Measurements from ENCODE around the gene FAM151B. TPM values are rescaled to one million over a fixed set of nuclear protein-coding genes. Genes with fewer than 3 reads are reported as not detected.

Gene FAM151B
- total and polyA plus RNA-seq, 3 experiments from 2014 or later, result 0.18 to 0.24 TPM; not detected in 1

GRCh38 chr5:80566711-80567259 is 78.9 kb downstream of the FAM151B start:
- peaks cover 13% of the 10 kb centered on the region for H3K27me3 ChIP-seq (ENCODE audit: insufficient read depth, low read length, poor library complexity, severe bottlenecking)
- ChIA-PET POLR2A (no interaction called here), CTCF (no interaction called here)
- no peaks in the 10 kb centered on the region for H3K36me3 Mint-ChIP-seq
- no peak overlapping the region for H3K4me3 Mint-ChIP-seq
- H3K4me1 ChIP-seq (ENCODE audit: insufficient read depth, low read length), result no peaks in the 10 kb centered on the region
- H3K4me3 ChIP-seq (ENCODE audit: low read length), result no peak overlapping the region
- peaks cover 24 to 52% of the 10 kb centered on the region in 2 donors for H3K27me3 Mint-ChIP-seq
- H3K36me3 ChIP-seq (ENCODE audit: insufficient read depth, low read length), result no peaks in the 10 kb centered on the region
- no peaks in the 10 kb centered on the region for H3K9me3 ChIP-seq (ENCODE audit: low read length)
- no peak for DNase-seq
- H3K27ac ChIP-seq (ENCODE audit: low read depth, low read length), result no peak overlapping the region
- peaks cover 6 to 8% (median 7%) of the 10 kb centered on the region in 3 donors for H3K4me1 Mint-ChIP-seq
- H3K27ac Mint-ChIP-seq, result peak overlapping the region in 1 of 8 donors; percentile 56
- H3K9me3 Mint-ChIP-seq, result no peaks in the 10 kb centered on the region

- no peak overlapping the region for H3K4me3 ChIP-seq (ENCODE audit: low read length)
- Mint-ChIP-seq H3K27me3 (peaks cover 37 to 64% of the 10 kb centered on the region in 2 donors), H3K4me3 (no peak overlapping the region), H3K9me3 (peaks cover 0 to 2% (median 0%) of the 10 kb centered on the region in 5 donors), H3K36me3 (no peaks in the 10 kb centered on the region), H3K27ac (no peak overlapping the region), H3K4me1 (peaks cover 6 to 8% (median 7%) of the 10 kb centered on the region in 3 donors)
- no peaks in the 10 kb centered on the region for H3K4me1 ChIP-seq (ENCODE audit: insufficient read depth, low read length)
- peaks cover 16% of the 10 kb centered on the region for H3K27me3 ChIP-seq (ENCODE audit: insufficient read depth, low read length, poor library complexity, severe bottlenecking)
- CTCF ChIA-PET, result no interaction called here
- H3K36me3 ChIP-seq (ENCODE audit: insufficient read depth, low read length), result no peaks in the 10 kb centered on the region
- POLR2A ChIA-PET, result no interaction called here
- H3K27ac ChIP-seq (ENCODE audit: low read depth, low read length), result no peak overlapping the region
- no peak for DNase-seq
- H3K9me3 ChIP-seq (ENCODE audit: low read length), result no peaks in the 10 kb centered on the region
Measured at GRCh38 chr5:80568251-80568650, 80.4 kb downstream of the FAM151B start.

- no peaks in the 10 kb centered on the region for H3K36me3 Mint-ChIP-seq
- Histone ChIP-seq H3K9me3 (ENCODE audit: low read length) (no peaks in the 10 kb centered on the region), H3K36me3 (ENCODE audit: insufficient read depth, low read length) (no peaks in the 10 kb centered on the region), H3K4me1 (ENCODE audit: insufficient read depth, low read length) (no peaks in the 10 kb centered on the region), H3K27me3 (ENCODE audit: insufficient read depth, low read length, poor library complexity, severe bottlenecking) (peaks cover 16% of the 10 kb centered on the region), H3K27ac (ENCODE audit: low read depth, low read length) (no peak overlapping the region), H3K4me3 (ENCODE audit: low read length) (no peak overlapping the region)
- H3K27me3 Mint-ChIP-seq, result peaks cover 39 to 70% of the 10 kb centered on the region in 2 donors
- ChIA-PET POLR2A (no interaction called here), CTCF (no interaction called here)
- peaks cover 0 to 2% (median 0%) of the 10 kb centered on the region in 5 donors for H3K9me3 Mint-ChIP-seq
- peaks cover 6 to 8% (median 7%) of the 10 kb centered on the region in 3 donors for H3K4me1 Mint-ChIP-seq
- H3K4me3 Mint-ChIP-seq, result no peak overlapping the region
- DNase-seq, result no peak
- H3K27ac Mint-ChIP-seq, result no peak overlapping the region
Measured at GRCh38 chr5:80569086-80569960, 81.4 kb downstream of the FAM151B start.

GRCh38 chr5:80569961-80570786 is 82.3 kb downstream of the FAM151B start, which contains the start of gene ANKRD34B:
Gene ANKRD34B (minus strand): TSS chr5:80570280. CDS start chr5:80560019, 10,261 bp downstream.
- H3K27ac Mint-ChIP-seq, result no peak within 1 kb of the TSS
- CTCF ChIA-PET, result no interaction called here

GRCh38 chr5:80573062-80573461 is 85.2 kb downstream of the FAM151B start:
- Mint-ChIP-seq H3K36me3 (no peaks in the 10 kb centered on the region), H3K9me3 (peaks cover 0 to 2% (median 0%) of the 10 kb centered on the region in 5 donors), H3K4me3 (no peak overlapping the region), H3K27me3 (peaks cover 40 to 68% of the 10 kb centered on the region in 2 donors), H3K4me1 (peaks cover 6 to 8% (median 7%) of the 10 kb centered on the region in 3 donors), H3K27ac (no peak overlapping the region)
- no peak overlapping the region for H3K27ac ChIP-seq (ENCODE audit: low read depth, low read length)
- H3K36me3 ChIP-seq (ENCODE audit: insufficient read depth, low read length), result no peaks in the 10 kb centered on the region
- no peak overlapping the region for H3K4me3 ChIP-seq (ENCODE audit: low read length)
- CTCF ChIA-PET, result no interaction called here
- POLR2A ChIA-PET, result no interaction called here
- no peaks in the 10 kb centered on the region for H3K4me1 ChIP-seq (ENCODE audit: insufficient read depth, low read length)
- no peaks in the 10 kb centered on the region for H3K9me3 ChIP-seq (ENCODE audit: low read length)
- H3K27me3 ChIP-seq (ENCODE audit: insufficient read depth, low read length, poor library complexity, severe bottlenecking), result peaks cover 11% of the 10 kb centered on the region
- DNase-seq, result no peak

More at GRCh38 chr5:80569961-80570786, 82.3 kb downstream of the FAM151B start, which contains the start of gene ANKRD34B:
- H3K9me3 ChIP-seq (ENCODE audit: low read length), result no peaks in the 10 kb centered on the region
- H3K4me1 ChIP-seq (ENCODE audit: insufficient read depth, low read length), result no peaks in the 10 kb centered on the region
- no peaks in the 10 kb centered on the region for H3K36me3 Mint-ChIP-seq
- no peak for DNase-seq
- H3K9me3 Mint-ChIP-seq, result peaks cover 0 to 2% (median 0%) of the 10 kb centered on the region in 5 donors
- no peaks in the 10 kb centered on the region for H3K36me3 ChIP-seq (ENCODE audit: insufficient read depth, low read length)
- H3K4me1 Mint-ChIP-seq, result peaks cover 6 to 8% (median 7%) of the 10 kb centered on the region in 3 donors
- H3K27ac ChIP-seq (ENCODE audit: low read depth, low read length), result no peak within 1 kb of the TSS
- POLR2A ChIA-PET, result no interaction called here
- no peak within 1 kb of the TSS for H3K4me3 ChIP-seq (ENCODE audit: low read length)
- peak within 1 kb of the TSS in 5 of 7 donors; percentile 55 to 77 (median 70) for H3K4me3 Mint-ChIP-seq
- H3K27me3 Mint-ChIP-seq, result peaks cover 43 to 74% of the 10 kb centered on the region in 2 donors
- peaks cover 16% of the 10 kb centered on the region for H3K27me3 ChIP-seq (ENCODE audit: insufficient read depth, low read length, poor library complexity, severe bottlenecking)

- no peaks in the 10 kb centered on the region for H3K36me3 ChIP-seq (ENCODE audit: insufficient read depth, low read length)
- no peak overlapping the region for H3K27ac ChIP-seq (ENCODE audit: low read depth, low read length)
- H3K27me3 ChIP-seq (ENCODE audit: insufficient read depth, low read length, poor library complexity, severe bottlenecking), result peaks cover 6% of the 10 kb centered on the region
- Mint-ChIP-seq H3K27ac (no peak overlapping the region), H3K4me3 (no peak overlapping the region), H3K4me1 (no peaks in the 10 kb centered on the region), H3K27me3 (peaks cover 35 to 50% of the 10 kb centered on the region in 2 donors), H3K36me3 (no peaks in the 10 kb centered on the region), H3K9me3 (peaks cover 0 to 2% (median 0%) of the 10 kb centered on the region in 5 donors)
- no peak for DNase-seq
- H3K9me3 ChIP-seq (ENCODE audit: low read length), result no peaks in the 10 kb centered on the region
- no peak overlapping the region for H3K4me3 ChIP-seq (ENCODE audit: low read length)
- CTCF ChIA-PET, result interaction anchor here (1.1 kb wide), 1 partner anchor 12 kb away, joined by 3 read pairs; no protein-coding TSS in a partner anchor
- H3K4me1 ChIP-seq (ENCODE audit: insufficient read depth, low read length), result no peaks in the 10 kb centered on the region
- POLR2A ChIA-PET, result interaction anchor here (0.7 kb wide), 1 partner anchor 31 kb away, joined by 3 read pairs; no protein-coding TSS in a partner anchor
Measured at GRCh38 chr5:80576383-80576782, 88.5 kb downstream of the FAM151B start.

- H3K27ac ChIP-seq (ENCODE audit: low read depth, low read length), result no peak overlapping the region
Measured at GRCh38 chr5:80577707-80578106, 89.8 kb downstream of the FAM151B start.

More at GRCh38 chr5:80577707-80578106, 89.8 kb downstream of the FAM151B start:
- no peaks in the 10 kb centered on the region for H3K4me1 ChIP-seq (ENCODE audit: insufficient read depth, low read length)
- peaks cover 0 to 2% (median 0%) of the 10 kb centered on the region in 5 donors for H3K9me3 Mint-ChIP-seq
- H3K27ac Mint-ChIP-seq, result no peak overlapping the region
- peaks cover 3% of the 10 kb centered on the region for H3K27me3 ChIP-seq (ENCODE audit: insufficient read depth, low read length, poor library complexity, severe bottlenecking)
- no peaks in the 10 kb centered on the region for H3K4me1 Mint-ChIP-seq
- H3K36me3 Mint-ChIP-seq, result no peaks in the 10 kb centered on the region
- no peak overlapping the region for H3K4me3 ChIP-seq (ENCODE audit: low read length)
- peaks cover 22 to 37% of the 10 kb centered on the region in 2 donors for H3K27me3 Mint-ChIP-seq
- no peak for DNase-seq
- H3K9me3 ChIP-seq (ENCODE audit: low read length), result no peaks in the 10 kb centered on the region
- no peaks in the 10 kb centered on the region for H3K36me3 ChIP-seq (ENCODE audit: insufficient read depth, low read length)
- CTCF ChIA-PET, result no interaction called here
- POLR2A ChIA-PET, result no interaction called here
- H3K4me3 Mint-ChIP-seq, result no peak overlapping the region

Data from CD8-positive, alpha-beta memory T cell (primary cell).